HG03575 (cell line): ENCODE data around the gene HCST.
"Not testable (repeated sequence)": the region's sequence is repeated elsewhere in the genome, so short reads cannot be mapped to it uniquely, and the experiment has no call there.

Source experiments
- ATAC-seq: cut with Tn5 transposase; IDR thresholded peaks from one replicate; pipeline ENCODE4 v1.9.1; 2021; ENCODE audit not compliant: unreplicated experiment, insufficient number of reproducible peaks, low FRiP score; ENCODE audit errors: extremely low read depth

Gene HCST

GRCh38 chr19:35901854-35902661 is at the start of gene HCST:
HCST (plus strand) TSS chr19:35902529; CDS start chr19:35902594, 65 bp downstream.
- ATAC-seq: no peak

- no peak for ATAC-seq
Observed at GRCh38 chr19:35853038-35853756, 49.1 kb upstream of the HCST start.

GRCh38 chr19:35856546-35857149 is 45.7 kb upstream of the HCST start, which contains the start of gene KIRREL2:
KIRREL2 (plus strand) TSS chr19:35856911; CDS start chr19:35857120, 209 bp downstream.
- ATAC-seq: no peak

GRCh38 chr19:35858311-35858710 is 44.0 kb upstream of the HCST start:
- ATAC-seq: no peak

GRCh38 chr19:35859414-35859813 is 42.9 kb upstream of the HCST start:
- no peak for ATAC-seq

GRCh38 chr19:35860436-35860817 is 41.9 kb upstream of the HCST start:
- no peak for ATAC-seq

GRCh38 chr19:35860818-35861639 is 41.3 kb upstream of the HCST start:
- ATAC-seq: no peak

- ATAC-seq: no peak
Observed at GRCh38 chr19:35861640-35862160, 40.6 kb upstream of the HCST start.

GRCh38 chr19:35862528-35862927 is 39.8 kb upstream of the HCST start:
- no peak for ATAC-seq

GRCh38 chr19:35863018-35863417 is 39.3 kb upstream of the HCST start:
- ATAC-seq: no peak

- ATAC-seq: no peak
Observed at GRCh38 chr19:35868172-35868822, 34.0 kb upstream of the HCST start, which contains the start of gene APLP1. APLP1 (plus strand) TSS chr19:35868574; CDS start chr19:35868637, 63 bp downstream.

- no peak for ATAC-seq
Observed at GRCh38 chr19:35868823-35869326, 33.5 kb upstream of the HCST start.

- ATAC-seq: no peak
Observed at GRCh38 chr19:35869327-35870123, 32.8 kb upstream of the HCST start.

- ATAC-seq: not testable (repeated sequence)
Observed at GRCh38 chr19:35870124-35870736, 32.1 kb upstream of the HCST start.

GRCh38 chr19:35870798-35871197 is 31.5 kb upstream of the HCST start:
- no peak for ATAC-seq

- no peak for ATAC-seq
Observed at GRCh38 chr19:35871611-35872010, 30.7 kb upstream of the HCST start.

- no peak for ATAC-seq
Observed at GRCh38 chr19:35872180-35872579, 30.1 kb upstream of the HCST start.
